ENCODE measurements around the gene YARS1. TPM values are rescaled to one million over a fixed set of nuclear protein-coding genes. Genes with fewer than 3 reads are reported as not detected.

The YARS1 gene
- total and polyA plus RNA-seq, 4 donors, result 31.6 to 94.0 (median 52.6) TPM

DNA sequence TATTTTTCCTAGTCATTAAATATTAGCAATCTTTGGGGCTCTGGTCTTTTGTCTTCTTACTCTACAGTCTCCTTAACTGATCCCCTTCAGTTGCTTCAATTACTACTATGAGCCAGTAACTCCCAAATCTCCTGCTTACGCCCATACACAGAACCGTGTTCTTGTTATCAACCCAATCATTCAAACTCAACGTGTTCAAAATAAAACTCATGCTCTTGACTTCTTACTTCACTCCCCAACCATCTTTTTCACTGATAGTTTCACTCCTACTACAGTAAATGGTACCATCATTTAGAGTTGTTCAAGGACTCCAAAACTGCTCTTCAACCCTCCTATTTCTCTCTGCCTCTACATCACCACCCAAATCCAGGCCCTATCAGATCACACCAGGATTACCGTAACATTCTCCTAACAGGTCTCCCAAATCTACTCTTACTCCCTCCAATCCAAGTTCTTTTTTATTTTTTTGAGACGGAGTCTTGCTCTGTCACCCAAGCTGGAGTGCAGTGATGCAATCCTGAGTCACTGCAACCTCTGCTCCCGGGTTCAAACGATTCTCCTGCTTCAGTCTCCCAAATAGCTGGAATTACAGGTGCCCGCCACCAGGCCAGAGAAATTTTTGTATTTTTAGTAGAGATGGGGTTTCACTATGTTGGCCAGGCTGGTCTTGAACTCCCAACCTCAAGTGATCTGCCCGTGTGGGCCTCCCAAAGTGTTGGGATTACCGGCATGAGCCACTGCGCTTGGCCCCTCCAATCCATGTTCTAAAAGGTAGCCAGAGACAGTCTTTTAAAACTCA is 3.0 kb downstream of the YARS1 start:
- Histone ChIP-seq H3K9me3 (ENCODE audit: control insufficient read depth in 4 of 4, low read length in 3 of 4) (no peaks in the 10 kb centered on the region), H3K4me1 (ENCODE audit: control insufficient read depth in 4 of 4, insufficient read depth in 4 of 4, low read length in 3 of 4) (peaks cover 0 to 28% (median 17%) of the 10 kb centered on the region in 4 donors), H3K36me3 (ENCODE audit: control insufficient read depth in 4 of 4, insufficient read depth in 3 of 4, low read depth in 1 of 4, low read length in 3 of 4) (peaks cover 2 to 17% (median 15%) of the 10 kb centered on the region in 4 donors), H3K9ac (ENCODE audit: low read depth in 1 of 2, low read length in 2 of 2) (no peak overlapping the region), H3K27me3 (ENCODE audit: control insufficient read depth in 4 of 4, insufficient read depth in 4 of 4, low read length in 3 of 4) (no peaks in the 10 kb centered on the region), H3K4me3 (ENCODE audit: low read depth in 1 of 3, low read length in 3 of 3) (no peak overlapping the region), H3K27ac (ENCODE audit: low read depth in 1 of 2, low read length in 2 of 2) (peak overlapping the region in 1 of 2 donors; percentile 13)
- no peak for TF ChIP-seq EGR1 (IDR thresholded peaks at IDR 0.05; ENCODE audit: low read depth in 2 of 2)
- peak in 1 of 2 donors; percentile 29 for TF ChIP-seq RXRA (IDR thresholded peaks at IDR 0.05)
- TF ChIP-seq TAF1 (conservative IDR thresholded peaks at IDR 0.05), result no peak
- TF ChIP-seq ATF3 (IDR thresholded peaks at IDR 0.05), result peak; percentile 93
- TF ChIP-seq RAD21 (IDR thresholded peaks at IDR 0.05), result no peak
- peak; percentile 18 for TF ChIP-seq SP1 (IDR thresholded peaks at IDR 0.05)
- peak; percentile 9 for TF ChIP-seq CTCF (IDR thresholded peaks at IDR 0.05; ENCODE audit: low read depth, low read length, missing input control)
- TF ChIP-seq HNF4A (conservative IDR thresholded peaks at IDR 0.05), result peak; percentile 88 to 92
- peak; percentile 92 for TF ChIP-seq JUND (IDR thresholded peaks at IDR 0.05)
- 74% methylated on average over 11 of the region's 11 CpGs for WGBS
- no peak for DNase-seq (ENCODE audit: low spot score)

DNA sequence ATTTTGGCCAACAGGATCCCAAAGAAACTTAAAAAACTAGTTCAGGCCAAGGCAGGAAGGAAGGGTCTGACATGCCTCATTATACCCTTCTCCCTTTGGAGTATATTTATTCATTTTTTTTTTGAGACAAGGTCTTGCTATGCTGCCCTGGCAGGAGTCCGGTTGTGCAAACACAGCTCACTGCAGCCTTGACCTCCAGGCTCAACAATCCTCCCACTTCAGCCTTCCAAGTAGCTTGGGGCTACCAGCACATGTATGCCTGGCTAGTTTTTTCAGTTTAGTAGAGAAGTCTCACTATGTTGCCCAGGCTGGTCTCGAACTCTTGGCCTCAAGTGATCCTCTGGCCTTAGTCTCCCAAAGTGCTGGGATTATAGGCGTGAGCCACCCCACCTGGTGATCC is 5.2 kb downstream of the YARS1 start:
- H3K4me1 ChIP-seq (ENCODE audit: control insufficient read depth in 4 of 4, insufficient read depth in 4 of 4, low read length in 3 of 4), result peaks cover 0 to 18% (median 9%) of the 10 kb centered on the region in 4 donors

GRCh38 chr1:32811265-32811664 is 5.9 kb downstream of the YARS1 start:
- H3K27me3 ChIP-seq (ENCODE audit: control insufficient read depth in 4 of 4, insufficient read depth in 4 of 4, low read length in 3 of 4), result no peaks in the 10 kb centered on the region
- DNase-seq (ENCODE audit: low spot score), result no peak
- no peak overlapping the region for H3K4me3 ChIP-seq (ENCODE audit: low read depth in 1 of 3, low read length in 3 of 3)
- peaks cover 6 to 35% (median 22%) of the 10 kb centered on the region in 4 donors for H3K36me3 ChIP-seq (ENCODE audit: control insufficient read depth in 4 of 4, insufficient read depth in 3 of 4, low read depth in 1 of 4, low read length in 3 of 4)
- TF ChIP-seq FOXA2 (IDR thresholded peaks at IDR 0.05) (no peak), EGR1 (IDR thresholded peaks at IDR 0.05; ENCODE audit: low read depth in 2 of 2) (no peak), GABPA (IDR thresholded peaks at IDR 0.05 in 1 of 2, conservative IDR thresholded peaks at IDR 0.05 in 1 of 2) (no peak), HNF4G (IDR thresholded peaks at IDR 0.05) (no peak), FOXA1 (IDR thresholded peaks at IDR 0.05) (no peak), ZBTB33 (IDR thresholded peaks at IDR 0.05) (no peak), NR2F2 (IDR thresholded peaks at IDR 0.05) (no peak), TAF1 (conservative IDR thresholded peaks at IDR 0.05) (no peak), MAX (IDR thresholded peaks at IDR 0.05) (no peak), YY1 (IDR thresholded peaks at IDR 0.05) (no peak), HNF4A (conservative IDR thresholded peaks at IDR 0.05) (no peak)
- WGBS, result 94% methylated on average over 9 of the region's 9 CpGs
- H3K9me3 ChIP-seq (ENCODE audit: control insufficient read depth in 4 of 4, low read length in 3 of 4), result no peaks in the 10 kb centered on the region
- no peak overlapping the region for H3K9ac ChIP-seq (ENCODE audit: low read depth in 1 of 2, low read length in 2 of 2)
- H3K4me1 ChIP-seq (ENCODE audit: control insufficient read depth in 4 of 4, insufficient read depth in 4 of 4, low read length in 3 of 4), result peaks cover 0 to 15% (median 9%) of the 10 kb centered on the region in 4 donors
- no peak overlapping the region for H3K27ac ChIP-seq (ENCODE audit: low read depth in 1 of 2, low read length in 2 of 2)

More for the DNA sequence above, 5.2 kb downstream of the YARS1 start:
- no peak overlapping the region for H3K4me3 ChIP-seq (ENCODE audit: low read depth in 1 of 3, low read length in 3 of 3)
- peaks cover 6 to 29% (median 20%) of the 10 kb centered on the region in 4 donors for H3K36me3 ChIP-seq (ENCODE audit: control insufficient read depth in 4 of 4, insufficient read depth in 3 of 4, low read depth in 1 of 4, low read length in 3 of 4)
- DNase-seq (ENCODE audit: low spot score), result no peak
- no peak overlapping the region for H3K9ac ChIP-seq (ENCODE audit: low read depth in 1 of 2, low read length in 2 of 2)
- H3K9me3 ChIP-seq (ENCODE audit: control insufficient read depth in 4 of 4, low read length in 3 of 4), result no peaks in the 10 kb centered on the region
- H3K27ac ChIP-seq (ENCODE audit: low read depth in 1 of 2, low read length in 2 of 2), result no peak overlapping the region
- H3K27me3 ChIP-seq (ENCODE audit: control insufficient read depth in 4 of 4, insufficient read depth in 4 of 4, low read length in 3 of 4), result no peaks in the 10 kb centered on the region
- TF ChIP-seq ATF3 (IDR thresholded peaks at IDR 0.05) (no peak), FOXA1 (IDR thresholded peaks at IDR 0.05) (no peak)
- 84% methylated on average over 3 of the region's 3 CpGs for WGBS

Data from liver (tissue), 9 donors.